Body of pancreas (tissue), 4 donors: ENCODE measurements around the gene BRD1. TPM values are rescaled to one million over a fixed set of nuclear protein-coding genes. Genes with fewer than 3 reads are reported as not detected.

Experiments
- ATAC-seq: fragments of 150-250 bp; one replicate; pipeline ENCODE4 v1.9.1; 2016
- DNase-seq, 4 donors: peaks; one replicate each; pipeline ENCODE4 v3.0.0-alpha.2; 2019
- H3K27ac ChIP-seq, 4 donors: fragments of 200-600 bp; sonication (generic); 1 replicate in 3 of 4; 2 replicates in 1 of 4; pipeline versions ENCODE4 v1.5.1 to v1.6.1; 2016 to 2019; ENCODE audit warnings: mild to moderate bottlenecking in 1 of 4, mixed read lengths in 1 of 4, moderate library complexity in 1 of 4
- H3K27me3 ChIP-seq, 2 donors: fragments of 200-600 bp; sonication (generic); one replicate each; pipeline ENCODE4 v1.6.0; 2016; ENCODE audit warnings: mild to moderate bottlenecking in 1 of 2
- H3K36me3 ChIP-seq, 2 donors: fragments of 200-600 bp; sonication (generic); replicated peaks in 1 of 2; 2 replicates each; pipeline ENCODE4 v1.5.1; 2016; ENCODE audit warnings: low read depth in 2 of 2; ENCODE audit not compliant: insufficient read depth in 1 of 2
- H3K4me1 ChIP-seq: fragments of 200-600 bp; sonication (generic); one replicate; pipeline ENCODE4 v1.6.0; 2016
- H3K4me3 ChIP-seq, 2 donors: fragments of 200-600 bp; sonication (generic); 1 replicate in 1 of 2; 2 replicates in 1 of 2; pipeline ENCODE4 v1.5.1; 2016 to 2019
- H3K9me3 ChIP-seq, 3 donors: fragments of 200-600 bp; sonication (generic); 1 replicate in 2 of 3; 2 replicates in 1 of 3; pipeline ENCODE4 v1.5.1; 2016
- CTCF ChIP-seq, 7 experiments: fragments of 450-650 bp in 4 of 7; fragments of 200-600 bp in 3 of 7; sonication (generic) in 3 of 7; IDR thresholded peaks; one replicate each; pipeline ENCODE4 v1.5.1; 2016 to 2019; ENCODE audit warnings: antibody characterized with exemption in 7 of 7
- POLR2A ChIP-seq, 3 donors: fragments of 450-650 bp; IDR thresholded peaks; one replicate each; pipeline ENCODE4 v1.6.1; 2016; ENCODE audit warnings: antibody characterized with exemption in 3 of 3, mild to moderate bottlenecking in 2 of 3
- WGBS, 2 donors: methylation state at CpG; one replicate each; pipeline ENCODE4 v1.1.5; 2017; 5-methylcytosine and 5-hydroxymethylcytosine counted together
- intact Hi-C: fragments of 100-400 bp; cut with DNase I; formaldehyde crosslinking; loops from one replicate; pipeline ENCODE4 v1.15.1; 2023
- total RNA-seq, 2 donors: library from RNA; depleted of rRNA; stranded (reverse); fragments of >200 nt; gene quantifications; one replicate each; pipeline ENCODE4 v1.1.0, GENCODE V29; 2016

Gene BRD1
- total RNA-seq, 2 donors from 2014 or later, result 21.8 to 36.9 TPM

GRCh38 chr22:49736538-49736937 lies 91.1 kb downstream of the BRD1 start:
- no peak overlapping the region for H3K4me3 ChIP-seq
- no peaks in the 10 kb centered on the region for H3K36me3 ChIP-seq
- no peaks in the 10 kb centered on the region for H3K9me3 ChIP-seq
- TF ChIP-seq POLR2A (IDR thresholded peaks at IDR 0.05) (no peak), CTCF (IDR thresholded peaks at IDR 0.05) (no peak)
- H3K27me3 ChIP-seq, result peaks cover 0 to 5% of the 10 kb centered on the region in 2 donors
- H3K27ac ChIP-seq, result no peak overlapping the region
- H3K4me1 ChIP-seq, result no peaks in the 10 kb centered on the region
- 65 to 73% methylated on average over 5 of the region's 5 CpGs for WGBS, 2 donors
- ATAC-seq (no peak), DNase-seq (no peak)
- intact Hi-C loops, result no loop called here

GRCh38 chr22:49735901-49736421 lies 91.7 kb downstream of the BRD1 start:
- WGBS, 2 donors, result 46 to 61% methylated on average over 10 to 12 of the region's 13 CpGs
- Histone ChIP-seq H3K9me3 (no peaks in the 10 kb centered on the region), H3K36me3 (no peaks in the 10 kb centered on the region), H3K4me1 (no peaks in the 10 kb centered on the region), H3K4me3 (no peak overlapping the region), H3K27me3 (peaks cover 0 to 5% of the 10 kb centered on the region in 2 donors), H3K27ac (no peak overlapping the region)
- no peak for TF ChIP-seq CTCF (IDR thresholded peaks at IDR 0.05)
- TF ChIP-seq POLR2A (IDR thresholded peaks at IDR 0.05), result no peak
- ATAC-seq (no peak), DNase-seq (no peak)
- intact Hi-C loops, result no loop called here

DNA sequence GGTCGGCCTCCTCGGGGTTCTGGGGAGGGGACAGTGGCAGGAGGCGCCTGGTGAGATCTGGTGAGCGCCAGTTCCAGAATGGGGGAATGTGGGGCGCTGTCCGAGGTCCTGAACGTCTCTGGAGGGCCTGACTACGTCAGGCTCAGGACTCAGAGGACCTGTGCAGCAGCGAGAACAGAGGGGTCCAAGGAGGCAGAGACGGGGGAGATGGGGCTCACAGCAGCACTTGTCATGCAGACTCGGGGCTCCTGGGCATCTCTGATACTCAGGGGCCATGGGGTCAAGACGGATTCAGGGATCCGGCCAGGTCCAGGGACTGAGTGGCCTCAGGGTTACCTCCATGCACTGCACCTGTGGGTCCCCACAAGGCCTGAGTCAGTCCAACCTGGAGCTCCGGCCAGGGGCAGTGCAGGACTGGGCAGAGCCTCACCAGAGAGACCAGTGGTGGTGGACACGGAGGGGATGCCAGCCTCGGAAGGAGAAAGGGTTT lies 92.2 kb downstream of the BRD1 start:
- H3K4me1 ChIP-seq, result no peaks in the 10 kb centered on the region
- no peak overlapping the region for H3K27ac ChIP-seq
- no peak for DNase-seq
- TF ChIP-seq CTCF (IDR thresholded peaks at IDR 0.05), result no peak
- TF ChIP-seq POLR2A (IDR thresholded peaks at IDR 0.05), result no peak
- ATAC-seq, result no peak
- H3K27me3 ChIP-seq, result peaks cover 0 to 5% of the 10 kb centered on the region in 2 donors
- no peaks in the 10 kb centered on the region for H3K9me3 ChIP-seq
- 22 to 30% methylated on average over 9 to 16 of the region's 16 CpGs for WGBS, 2 donors
- H3K4me3 ChIP-seq, result no peak overlapping the region
- intact Hi-C loops, result no loop called here
- no peaks in the 10 kb centered on the region for H3K36me3 ChIP-seq

- H3K4me1 ChIP-seq, result no peaks in the 10 kb centered on the region
- TF ChIP-seq CTCF (IDR thresholded peaks at IDR 0.05) (no peak), POLR2A (IDR thresholded peaks at IDR 0.05) (no peak)
- no peaks in the 10 kb centered on the region for H3K9me3 ChIP-seq
- 63 to 68% methylated on average over 7 to 12 of the region's 12 CpGs for WGBS, 2 donors
- H3K27ac ChIP-seq, result no peak overlapping the region
- intact Hi-C loops, result no loop called here
- no peak for ATAC-seq
- H3K36me3 ChIP-seq, result no peaks in the 10 kb centered on the region
- DNase-seq, result no peak
- H3K4me3 ChIP-seq, result no peak overlapping the region
- H3K27me3 ChIP-seq, result peaks cover 0 to 5% of the 10 kb centered on the region in 2 donors
Observed at GRCh38 chr22:49734882-49735281, 92.8 kb downstream of the BRD1 start.

DNA sequence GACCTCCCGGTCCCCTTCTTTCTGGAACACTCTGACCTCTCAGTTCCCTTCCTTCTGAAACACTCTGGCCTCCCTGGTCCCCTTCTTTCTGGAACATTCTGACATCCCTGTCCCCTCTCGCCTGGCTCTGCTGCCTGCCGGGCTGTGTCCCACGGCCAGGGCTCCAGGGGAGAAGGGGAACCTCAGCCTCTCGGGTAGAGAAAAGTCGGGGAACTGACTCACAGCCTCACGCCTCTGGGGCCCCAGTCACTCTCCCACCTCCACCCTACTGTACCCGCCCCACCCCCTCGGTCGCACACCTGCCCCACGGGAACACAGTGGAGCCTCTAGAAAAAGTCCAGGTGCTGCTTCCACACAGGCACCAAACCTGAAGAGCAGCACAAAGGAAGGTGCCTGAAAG lies 93.3 kb downstream of the BRD1 start:
- H3K27me3 ChIP-seq, result peaks cover 0 to 5% of the 10 kb centered on the region in 2 donors
- no peak overlapping the region for H3K27ac ChIP-seq
- H3K4me1 ChIP-seq, result no peaks in the 10 kb centered on the region
- no peak for TF ChIP-seq CTCF (IDR thresholded peaks at IDR 0.05)
- TF ChIP-seq POLR2A (IDR thresholded peaks at IDR 0.05), result no peak
- ATAC-seq (no peak), DNase-seq (no peak)
- intact Hi-C loops, result no loop called here
- H3K36me3 ChIP-seq, result no peaks in the 10 kb centered on the region
- H3K4me3 ChIP-seq, result no peak overlapping the region
- no peaks in the 10 kb centered on the region for H3K9me3 ChIP-seq
- 53 to 57% methylated on average over 11 of the region's 11 CpGs for WGBS, 2 donors
